Brain microvascular endothelial cell (primary cell): ENCODE data around the gene MYEOV.

ENCODE experiments used
- DNase-seq: peaks from one replicate; pipeline ENCODE4 v3.0.0-alpha.2; 2020
- H3K27ac ChIP-seq: fragments of 250-450 bp; sonication (Bioruptor Pico); 2 replicates; pipeline ENCODE4 v1.5.1; 2020; ENCODE audit warnings: mild to moderate bottlenecking, moderate library complexity
- H3K27me3 ChIP-seq: fragments of 250-450 bp; sonication (Bioruptor Pico); replicated peaks from 2 replicates; pipeline ENCODE4 v1.5.1; 2020; ENCODE audit warnings: mild to moderate bottlenecking
- H3K36me3 ChIP-seq: fragments of 250-450 bp; sonication (Bioruptor Pico); replicated peaks from 2 replicates; pipeline ENCODE4 v1.5.1; 2020; ENCODE audit warnings: mild to moderate bottlenecking
- H3K4me3 ChIP-seq: 2 replicates; pipeline ENCODE4 v1.5.1; 2011; ENCODE audit warnings: low read depth, mild to moderate bottlenecking, control low read depth, low read length, moderate library complexity
- in situ Hi-C: cut with HindIII; loops from 2 replicates; pipeline ENCODE4 v1.10.0; 2017; ENCODE audit warnings: low sequenced_read_pairs, low pct_ligation_motif_present
- TF ChIP-seq, protein P1 (sequence below): IDR thresholded peaks from 2 replicates; pipeline ENCODE4 v1.5.1; 2011; ENCODE audit warnings: low read depth, mild to moderate bottlenecking, moderate library complexity, low read length, control low read depth, inconsistent platforms; ENCODE audit errors: missing control alignments

The MYEOV gene

GRCh38 chr11:69250186-69251056, 43.5 kb upstream of the MYEOV start:
- in situ Hi-C loops: no loop called here
- DNase-seq: no peak
- peaks cover 5% of the 10 kb centered on the region for H3K27me3 ChIP-seq
- H3K4me3 ChIP-seq: no peak overlapping the region
- no peak overlapping the region for H3K27ac ChIP-seq
- TF ChIP-seq, protein P1, sequence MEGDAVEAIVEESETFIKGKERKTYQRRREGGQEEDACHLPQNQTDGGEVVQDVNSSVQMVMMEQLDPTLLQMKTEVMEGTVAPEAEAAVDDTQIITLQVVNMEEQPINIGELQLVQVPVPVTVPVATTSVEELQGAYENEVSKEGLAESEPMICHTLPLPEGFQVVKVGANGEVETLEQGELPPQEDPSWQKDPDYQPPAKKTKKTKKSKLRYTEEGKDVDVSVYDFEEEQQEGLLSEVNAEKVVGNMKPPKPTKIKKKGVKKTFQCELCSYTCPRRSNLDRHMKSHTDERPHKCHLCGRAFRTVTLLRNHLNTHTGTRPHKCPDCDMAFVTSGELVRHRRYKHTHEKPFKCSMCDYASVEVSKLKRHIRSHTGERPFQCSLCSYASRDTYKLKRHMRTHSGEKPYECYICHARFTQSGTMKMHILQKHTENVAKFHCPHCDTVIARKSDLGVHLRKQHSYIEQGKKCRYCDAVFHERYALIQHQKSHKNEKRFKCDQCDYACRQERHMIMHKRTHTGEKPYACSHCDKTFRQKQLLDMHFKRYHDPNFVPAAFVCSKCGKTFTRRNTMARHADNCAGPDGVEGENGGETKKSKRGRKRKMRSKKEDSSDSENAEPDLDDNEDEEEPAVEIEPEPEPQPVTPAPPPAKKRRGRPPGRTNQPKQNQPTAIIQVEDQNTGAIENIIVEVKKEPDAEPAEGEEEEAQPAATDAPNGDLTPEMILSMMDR: no peak
- H3K36me3 ChIP-seq: no peaks in the 10 kb centered on the region

GRCh38 chr11:69251057-69251393, 42.9 kb upstream of the MYEOV start:
- TF ChIP-seq, protein P1: no peak
- Histone ChIP-seq H3K36me3 (no peaks in the 10 kb centered on the region), H3K27me3 (peaks cover 5% of the 10 kb centered on the region), H3K27ac (no peak overlapping the region), H3K4me3 (no peak overlapping the region)
- in situ Hi-C loops: no loop called here
- no peak for DNase-seq

GRCh38 chr11:69251639-69252489, 42.1 kb upstream of the MYEOV start:
- no peak overlapping the region for H3K4me3 ChIP-seq
- no peak overlapping the region for H3K27ac ChIP-seq
- in situ Hi-C loops: no loop called here
- peaks cover 5% of the 10 kb centered on the region for H3K27me3 ChIP-seq
- no peak for DNase-seq
- TF ChIP-seq, protein P1: no peak
- H3K36me3 ChIP-seq: no peaks in the 10 kb centered on the region

DNA sequence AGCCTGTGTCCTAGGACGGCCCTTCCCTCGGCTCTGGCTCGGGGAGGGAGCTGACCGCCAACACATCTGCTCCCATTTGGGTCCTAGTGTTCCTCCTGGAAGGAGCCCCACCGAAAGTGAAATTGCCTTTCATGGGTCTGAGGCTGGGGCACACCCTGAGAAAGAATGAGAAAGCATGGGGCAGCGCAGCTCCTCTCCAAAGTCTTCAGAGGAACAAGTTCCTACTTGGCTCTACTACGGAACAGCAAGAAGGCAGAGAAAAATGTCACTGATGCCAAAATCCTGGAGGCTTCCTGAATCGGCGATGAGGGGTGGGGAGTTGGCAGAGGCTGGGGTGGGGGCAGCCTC, 41.5 kb upstream of the MYEOV start:
- Histone ChIP-seq H3K27me3 (peaks cover 5% of the 10 kb centered on the region), H3K27ac (no peak overlapping the region), H3K36me3 (no peaks in the 10 kb centered on the region), H3K4me3 (no peak overlapping the region)
- TF ChIP-seq, protein P1: no peak
- DNase-seq: no peak
- in situ Hi-C loops: no loop called here

DNA sequence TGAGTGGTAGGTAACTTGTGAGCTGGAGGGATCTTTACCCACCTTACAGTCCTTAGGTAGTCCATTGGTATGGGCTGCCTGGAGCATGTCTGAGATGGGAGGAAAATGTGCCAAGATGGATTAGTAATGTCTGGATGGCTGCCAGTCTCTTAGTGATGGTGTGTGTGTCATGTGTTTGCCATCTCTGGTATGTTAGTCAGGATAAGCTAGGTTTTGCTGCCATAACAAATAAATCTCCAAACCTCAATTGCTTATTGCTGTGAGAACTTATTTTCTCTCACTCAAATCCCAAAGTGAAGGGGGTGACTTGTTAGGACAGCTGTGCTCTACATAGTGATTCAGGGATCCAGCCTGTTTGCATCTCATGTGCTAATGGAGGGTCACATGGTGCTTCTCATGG, 40.9 kb upstream of the MYEOV start:
- Histone ChIP-seq H3K27ac (no peak overlapping the region), H3K4me3 (no peak overlapping the region), H3K27me3 (peaks cover 5% of the 10 kb centered on the region), H3K36me3 (no peaks in the 10 kb centered on the region)
- peak; percentile 69 for DNase-seq
- TF ChIP-seq, protein P1: no peak
- in situ Hi-C loops: no loop called here
